Measurements from ENCODE around the gene APOC3. TPM values are rescaled to one million over a fixed set of nuclear protein-coding genes. Genes with fewer than 3 reads are reported as not detected.

The APOC3 gene
- total RNA-seq, 8 experiments from 2014 or later: not detected

GRCh38 chr11:116862185-116862584, 32.5 kb downstream of the APOC3 start:
- no peaks in the 10 kb centered on the region for H3K4me1 ChIP-seq (replicated peaks in 1 of 2)
- H3K4me3 ChIP-seq: no peak overlapping the region
- no peak overlapping the region for H3K27ac ChIP-seq
- in situ Hi-C loops (cut with MboI; ENCODE audit: low pct_unique_long_range_greater_than_20kb in 2 of 9, low sequenced_read_pairs in 9 of 9, unreplicated experiment in 9 of 9): no loop called here
- 36 to 100% (median 94%) methylated on average over 1 to 3 of the region's 3 CpGs; no CpG with 5 or more reads in 4 of the 10 experiments for WGBS, 10 experiments
- no peak for ATAC-seq (replicated peaks in 6 of 8)

GRCh38 chr11:116862951-116863350, 33.2 kb downstream of the APOC3 start:
- Histone ChIP-seq H3K4me1 (replicated peaks in 1 of 2) (no peaks in the 10 kb centered on the region), H3K4me3 (no peak overlapping the region), H3K27ac (no peak overlapping the region)
- WGBS, 10 experiments: 83 to 100% (median 92%) methylated on average over 1 to 2 of the region's 3 CpGs; no CpG with 5 or more reads in 3 of the 10 experiments
- in situ Hi-C loops (cut with MboI; ENCODE audit: low pct_unique_long_range_greater_than_20kb in 2 of 9, low sequenced_read_pairs in 9 of 9, unreplicated experiment in 9 of 9): no loop called here
- no peak for ATAC-seq (replicated peaks in 6 of 8)

- Histone ChIP-seq H3K27ac (no peak overlapping the region), H3K4me1 (replicated peaks in 1 of 2) (no peaks in the 10 kb centered on the region), H3K4me3 (no peak overlapping the region)
- no peak for ATAC-seq (replicated peaks in 6 of 8)
- in situ Hi-C loops (cut with MboI; ENCODE audit: low pct_unique_long_range_greater_than_20kb in 2 of 9, low sequenced_read_pairs in 9 of 9, unreplicated experiment in 9 of 9): no loop called here
- 0 to 100% (median 82%) methylated on average over 1 to 5 of the region's 5 CpGs; no CpG with 5 or more reads in 2 of the 10 experiments for WGBS, 10 experiments
Measured at GRCh38 chr11:116864531-116864930, 34.8 kb downstream of the APOC3 start.

- H3K4me1 ChIP-seq (replicated peaks in 1 of 2): no peaks in the 10 kb centered on the region
- H3K27ac ChIP-seq: no peak overlapping the region
- WGBS, 10 experiments: 0 to 100% (median 80%) methylated on average over 1 of the region's 1 CpG; no CpG with 5 or more reads in 3 of the 10 experiments
- no peak overlapping the region for H3K4me3 ChIP-seq
- ATAC-seq (replicated peaks in 6 of 8): no peak
- in situ Hi-C loops (cut with MboI; ENCODE audit: low pct_unique_long_range_greater_than_20kb in 2 of 9, low sequenced_read_pairs in 9 of 9, unreplicated experiment in 9 of 9): no loop called here
Measured at GRCh38 chr11:116865696-116866095, 36.0 kb downstream of the APOC3 start.

GRCh38 chr11:116866804-116867455, 37.2 kb downstream of the APOC3 start:
- no peak for ATAC-seq (replicated peaks in 6 of 8)
- Histone ChIP-seq H3K4me3 (no peak overlapping the region), H3K4me1 (replicated peaks in 1 of 2) (no peaks in the 10 kb centered on the region), H3K27ac (no peak overlapping the region)
- in situ Hi-C loops (cut with MboI; ENCODE audit: low pct_unique_long_range_greater_than_20kb in 2 of 9, low sequenced_read_pairs in 9 of 9, unreplicated experiment in 9 of 9): no loop called here
- 42 to 100% (median 92%) methylated on average over 1 to 6 of the region's 6 CpGs for whole genome bisulfite sequencing, 10 experiments

GRCh38 chr11:116867619-116868018, 37.9 kb downstream of the APOC3 start:
- in situ Hi-C loops (cut with MboI; ENCODE audit: low pct_unique_long_range_greater_than_20kb in 2 of 9, low sequenced_read_pairs in 9 of 9, unreplicated experiment in 9 of 9): no loop called here
- Histone ChIP-seq H3K4me1 (replicated peaks in 1 of 2) (no peaks in the 10 kb centered on the region), H3K4me3 (no peak overlapping the region), H3K27ac (no peak overlapping the region)
- no peak for ATAC-seq (replicated peaks in 6 of 8)
- WGBS, 10 experiments: 98 to 100% (median 99%) methylated on average over 2 to 11 of the region's 11 CpGs; no CpG with 5 or more reads in 4 of the 10 experiments

- no peaks in the 10 kb centered on the region for H3K4me1 ChIP-seq (replicated peaks in 1 of 2)
- 20 to 100% (median 92%) methylated on average over 1 to 3 of the region's 3 CpGs; no CpG with 5 or more reads in 1 of the 10 experiments for WGBS, 10 experiments
- H3K27ac ChIP-seq: no peak overlapping the region
- H3K4me3 ChIP-seq: no peak overlapping the region
- in situ Hi-C loops (cut with MboI; ENCODE audit: low pct_unique_long_range_greater_than_20kb in 2 of 9, low sequenced_read_pairs in 9 of 9, unreplicated experiment in 9 of 9): no loop called here
- ATAC-seq (replicated peaks in 6 of 8): no peak
Measured at GRCh38 chr11:116868066-116868465, 38.4 kb downstream of the APOC3 start.

- no peaks in the 10 kb centered on the region for H3K4me1 ChIP-seq (replicated peaks in 1 of 2)
- H3K27ac ChIP-seq: no peak overlapping the region
- peak in 1 of 8 experiments; percentile 46 for ATAC-seq (replicated peaks in 6 of 8)
- in situ Hi-C loops (cut with MboI; ENCODE audit: low pct_unique_long_range_greater_than_20kb in 2 of 9, low sequenced_read_pairs in 9 of 9, unreplicated experiment in 9 of 9): loop anchor here in 3 of 9 experiments (10.0 kb wide), 1 partner anchor 235 kb away; no protein-coding TSS in a partner anchor
- no peak overlapping the region for H3K4me3 ChIP-seq
- WGBS, 10 experiments: 81 to 100% (median 100%) methylated on average over 1 to 4 of the region's 4 CpGs; no CpG with 5 or more reads in 1 of the 10 experiments
Measured at GRCh38 chr11:116869610-116870009, 39.9 kb downstream of the APOC3 start.

GRCh38 chr11:116870054-116870453, 40.3 kb downstream of the APOC3 start:
- WGBS, 10 experiments: 67 to 100% (median 100%) methylated on average over 1 to 2 of the region's 3 CpGs; no CpG with 5 or more reads in 4 of the 10 experiments

GRCh38 chr11:116871248-116871647, 41.5 kb downstream of the APOC3 start:
- in situ Hi-C loops (cut with MboI; ENCODE audit: low pct_unique_long_range_greater_than_20kb in 2 of 9, low sequenced_read_pairs in 9 of 9, unreplicated experiment in 9 of 9): loop anchor here in 3 of 9 experiments (10.0 kb wide), 1 partner anchor 234 kb away; no protein-coding TSS in a partner anchor
- 0 to 100% (median 69%) methylated on average over 1 to 3 of the region's 3 CpGs; no CpG with 5 or more reads in 1 of the 10 experiments for WGBS, 10 experiments
- ATAC-seq (replicated peaks in 6 of 8): peak in 2 of 8 experiments; percentile 99 to 100
- H3K4me1 ChIP-seq (replicated peaks in 1 of 2): no peaks in the 10 kb centered on the region
- no peak overlapping the region for H3K27ac ChIP-seq
- H3K4me3 ChIP-seq: no peak overlapping the region

More at GRCh38 chr11:116870054-116870453, 40.3 kb downstream of the APOC3 start:
- H3K4me1 ChIP-seq (replicated peaks in 1 of 2): no peaks in the 10 kb centered on the region
- no peak overlapping the region for H3K27ac ChIP-seq
- H3K4me3 ChIP-seq: no peak overlapping the region
- ATAC-seq (replicated peaks in 6 of 8): no peak
- in situ Hi-C loops (cut with MboI; ENCODE audit: low pct_unique_long_range_greater_than_20kb in 2 of 9, low sequenced_read_pairs in 9 of 9, unreplicated experiment in 9 of 9): loop anchor here in 3 of 9 experiments (10.0 kb wide), 1 partner anchor 235 kb away; no protein-coding TSS in a partner anchor

GRCh38 chr11:116873381-116873780, 43.7 kb downstream of the APOC3 start:
- no peak for ATAC-seq (replicated peaks in 6 of 8)
- in situ Hi-C loops (cut with MboI; ENCODE audit: low pct_unique_long_range_greater_than_20kb in 2 of 9, low sequenced_read_pairs in 9 of 9, unreplicated experiment in 9 of 9): loop anchor here in 3 of 9 experiments (10.0 kb wide), 1 partner anchor 231 kb away; no protein-coding TSS in a partner anchor
- Histone ChIP-seq H3K27ac (no peak overlapping the region), H3K4me1 (replicated peaks in 1 of 2) (no peaks in the 10 kb centered on the region), H3K4me3 (no peak overlapping the region)
- 57 to 100% (median 100%) methylated on average over 1 to 3 of the region's 11 CpGs; no CpG with 5 or more reads in 5 of the 10 experiments for WGBS, 10 experiments

GRCh38 chr11:116874251-116874650, 44.5 kb downstream of the APOC3 start:
- in situ Hi-C loops (cut with MboI; ENCODE audit: low pct_unique_long_range_greater_than_20kb in 2 of 9, low sequenced_read_pairs in 9 of 9, unreplicated experiment in 9 of 9): loop anchor here in 3 of 9 experiments (10.0 kb wide), 1 partner anchor 231 kb away; no protein-coding TSS in a partner anchor
- no peak for ATAC-seq (replicated peaks in 6 of 8)
- no peak overlapping the region for H3K27ac ChIP-seq
- WGBS, 10 experiments: 67 to 100% (median 100%) methylated on average over 1 to 2 of the region's 2 CpGs; no CpG with 5 or more reads in 2 of the 10 experiments
- no peaks in the 10 kb centered on the region for H3K4me1 ChIP-seq (replicated peaks in 1 of 2)
- H3K4me3 ChIP-seq: no peak overlapping the region

GRCh38 chr11:116875194-116875593, 45.5 kb downstream of the APOC3 start:
- no peak overlapping the region for H3K27ac ChIP-seq
- no peak overlapping the region for H3K4me3 ChIP-seq
- 93 to 100% (median 100%) methylated on average over 1 to 6 of the region's 7 CpGs; no CpG with 5 or more reads in 1 of the 10 experiments for WGBS, 10 experiments
- H3K4me1 ChIP-seq (replicated peaks in 1 of 2): peaks cover 0 to 3% of the 10 kb centered on the region in 2 donors
- in situ Hi-C loops (cut with MboI; ENCODE audit: low pct_unique_long_range_greater_than_20kb in 2 of 9, low sequenced_read_pairs in 9 of 9, unreplicated experiment in 9 of 9): loop anchor here in 4 of 9 experiments (10.0 to 25.0 kb wide), 2 partner anchors 230 to 237 kb away; no protein-coding TSS in a partner anchor
- ATAC-seq (replicated peaks in 6 of 8): no peak

Measured in motor neuron (in vitro differentiated cells).